ENCODE measurements around the gene CDHR2. TPM values are rescaled to one million over a fixed set of nuclear protein-coding genes. Genes with fewer than 3 reads are reported as not detected.

CDHR2 gene
- total and polyA plus RNA-seq, 2 of the 13 experiments (the other 11 are each of a cell fraction or from before 2014, with no cell fraction given), result 17.9 to 20.9 TPM

- TF ChIP-seq TMF1 (CRISPR knock-in tag; IDR thresholded peaks at IDR 0.05; ENCODE audit: low read depth) (no peak), ZNF274 (CRISPR knock-in tag; IDR thresholded peaks at IDR 0.05) (no peak), ZNF264 (CRISPR knock-in tag; IDR thresholded peaks at IDR 0.05) (no peak), NPAS2 (CRISPR knock-in tag; IDR thresholded peaks at IDR 0.05; ENCODE audit: borderline replicate concordance) (no peak), KLF16 (CRISPR knock-in tag; IDR thresholded peaks at IDR 0.05) (no peak), CC2D1A (CRISPR knock-in tag; IDR thresholded peaks at IDR 0.05) (no peak), ZNF615 (CRISPR knock-in tag; IDR thresholded peaks at IDR 0.05; ENCODE audit: borderline replicate concordance) (no peak), SUZ12 (IDR thresholded peaks at IDR 0.05; ENCODE audit: low read depth, low read length) (no peak), BHLHE40 (IDR thresholded peaks at IDR 0.05; ENCODE audit: low read length) (no peak), GZF1 (CRISPR knock-in tag; IDR thresholded peaks at IDR 0.05) (no peak)
Observed at GRCh38 chr5:176637556-176637955, 88.4 kb downstream of the CDHR2 start (continued).

- ATAC-seq, result no peak
- Histone ChIP-seq H3K4me1 (ENCODE audit: insufficient read depth, low read length) (no peaks in the 10 kb centered on the region), H3K9ac (ENCODE audit: insufficient read depth, low read depth, low read length) (no peak overlapping the region), H3K9me3 (ENCODE audit: low read length) (no peaks in the 10 kb centered on the region), H3K4me3 (replicated peaks in 1 of 3; ENCODE audit: insufficient read depth in 1 of 3, low read depth in 2 of 3, low read length in 3 of 3) (no peak overlapping the region), H3K27ac (ENCODE audit: extremely low read length, insufficient read depth, low read length) (no peak overlapping the region), H3K4me2 (ENCODE audit: low read depth, low read length) (no peak overlapping the region), H3K79me2 (ENCODE audit: insufficient read depth, low read length) (no peaks in the 10 kb centered on the region), H3K36me3 (replicated peaks in 1 of 2; ENCODE audit: control insufficient read depth in 1 of 2, insufficient read depth in 2 of 2, low read length in 2 of 2) (no peaks in the 10 kb centered on the region), H2AFZ (ENCODE audit: low read length) (no peak overlapping the region), H4K20me1 (ENCODE audit: insufficient read depth, low read length) (no peaks in the 10 kb centered on the region), H3K27me3 (ENCODE audit: control insufficient read depth in 1 of 2, insufficient read depth in 2 of 2, low read length in 2 of 2) (peaks cover 9 to 65% of the 10 kb centered on the region in 2 experiments)
- ChIA-PET POLR2A (no interaction called here), CTCF (ENCODE audit: low intra/inter-chr PET ratio, low total read pairs) (no interaction called here)
- in situ Hi-C loops (cut with HindIII; ENCODE audit: extremely low pct_ligation_motif_present, low pct_unique_long_range_greater_than_20kb), result no loop called here
- BruUV-seq (replicated peaks), result no TSS peak
- intact Hi-C loops (cut with micrococcal nuclease; ENCODE audit: unreplicated experiment), result no loop called here
- 42% methylated on average over 3 of the region's 3 CpGs for WGBS (ENCODE audit: low lambda C conversion rate)
- FAIRE-seq, result no peak
- no peak for DNase-seq (ENCODE audit: low spot score)
- TF ChIP-seq JUN (CRISPR knock-in tag; IDR thresholded peaks at IDR 0.05), result no peak
- TF ChIP-seq NCOA5 (CRISPR knock-in tag; IDR thresholded peaks at IDR 0.05), result no peak
- TF ChIP-seq ZNF839 (CRISPR knock-in tag; IDR thresholded peaks at IDR 0.05; ENCODE audit: borderline replicate concordance), result no peak
- TF ChIP-seq ZNF431 (CRISPR knock-in tag; IDR thresholded peaks at IDR 0.05; ENCODE audit: borderline replicate concordance, low read depth), result no peak
- no peak for TF ChIP-seq ZNF549 (CRISPR knock-in tag; IDR thresholded peaks at IDR 0.05)
- TF ChIP-seq ZNF678 (CRISPR knock-in tag; IDR thresholded peaks at IDR 0.05), result no peak
- no peak for TF ChIP-seq KDM5A (IDR thresholded peaks at IDR 0.05; ENCODE audit: borderline replicate concordance, low read length)
- TF ChIP-seq ZFP91 (CRISPR knock-in tag; IDR thresholded peaks at IDR 0.05; ENCODE audit: borderline replicate concordance), result no peak
- no peak for TF ChIP-seq ZNF503 (CRISPR knock-in tag; IDR thresholded peaks at IDR 0.05)
Observed at GRCh38 chr5:176638437-176638836, 89.3 kb downstream of the CDHR2 start.

All from HepG2 (cell line).